ENCODE measurements around the gene ZBTB37. TPM values are rescaled to one million over a fixed set of nuclear protein-coding genes. Genes with fewer than 3 reads are reported as not detected.

Gene ZBTB37
- total RNA-seq, 1 experiment from 2014 or later = 12.0 TPM

DNA sequence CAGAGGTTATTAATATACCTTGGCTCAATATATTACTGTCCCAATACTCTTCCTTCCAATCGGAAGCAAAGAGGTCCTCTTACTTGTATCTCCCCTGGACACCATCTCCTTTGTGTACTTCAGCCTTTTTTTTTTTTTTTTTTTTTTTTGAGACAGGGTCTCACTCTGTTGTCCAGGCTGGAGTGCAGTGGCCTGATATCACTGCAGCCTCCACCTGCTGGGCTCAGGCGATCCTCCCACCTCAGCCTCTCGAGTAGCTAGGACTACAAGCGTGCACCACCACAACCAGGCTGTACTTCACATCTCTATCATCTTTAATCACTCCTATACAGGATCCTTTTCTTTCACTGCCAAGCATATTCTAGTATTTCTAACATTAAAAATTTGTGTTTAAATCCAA, 46.5 kb upstream of the ZBTB37 start:
- Histone ChIP-seq H2BK120ac (ENCODE audit: low read depth, low read length, poor library complexity, severe bottlenecking) (no peak overlapping the region), H3K9me3 (ENCODE audit: control insufficient read depth, low read depth, low read length) (no peaks in the 10 kb centered on the region), H3K4ac (ENCODE audit: low read depth, low read length) (no peak overlapping the region), H2AK5ac (ENCODE audit: insufficient read length, low read length) (no peak overlapping the region), H3K23me2 (ENCODE audit: insufficient read length, low read depth, low read length, poor library complexity, severe bottlenecking) (peaks cover 7% of the 10 kb centered on the region), H3K56ac (ENCODE audit: insufficient read length, low read depth, low read length) (no peak overlapping the region), H2BK12ac (ENCODE audit: insufficient read length, low read depth, low read length) (no peak overlapping the region), H2BK15ac (ENCODE audit: low read depth, low read length) (no peak overlapping the region), H3K9ac (ENCODE audit: extremely low read depth, insufficient read length, low read length) (no peak overlapping the region), H3K27ac (ENCODE audit: insufficient read length, low read depth, low read length) (no peak overlapping the region), H2BK5ac (ENCODE audit: insufficient read length, low read length) (no peak overlapping the region), H4K20me1 (ENCODE audit: control insufficient read depth, insufficient read depth, insufficient read length) (no peaks in the 10 kb centered on the region), H4K5ac (ENCODE audit: insufficient read length, low read depth, low read length) (no peak overlapping the region), H3K4me2 (ENCODE audit: insufficient read depth, insufficient read length, low read length) (no peak overlapping the region), H3K79me2 (ENCODE audit: insufficient read depth, low read length) (peaks cover 22% of the 10 kb centered on the region; the same call in 1 of the 2 replicates), H2BK20ac (ENCODE audit: low read depth, low read length, poor library complexity, severe bottlenecking) (no peak overlapping the region), H3K4me1 (ENCODE audit: insufficient read depth, low read length) (no peaks in the 10 kb centered on the region; the same call in 1 of the 2 replicates), H4K91ac (ENCODE audit: insufficient read length, low read depth, low read length) (no peak overlapping the region), H3T11ph (ENCODE audit: low read length) (no peak overlapping the region), H3K27me3 (ENCODE audit: insufficient read depth, low read length) (no peaks in the 10 kb centered on the region), H3K23ac (ENCODE audit: insufficient read length, low read depth, low read length) (no peak overlapping the region), H3K14ac (ENCODE audit: insufficient read depth, low read length) (no peak overlapping the region), H3K79me1 (ENCODE audit: insufficient read depth, low read depth, low read length, poor library complexity, severe bottlenecking) (peaks cover 4% of the 10 kb centered on the region), H3K18ac (ENCODE audit: insufficient read length, low read depth, low read length) (no peak overlapping the region), H2AFZ (ENCODE audit: low read length) (no peak overlapping the region), H4K8ac (replicated peaks; ENCODE audit: insufficient read length, low read depth, low read length) (no peak overlapping the region)
- Mint-ChIP-seq H3K27me3 (ENCODE audit: low read depth) (no peaks in the 10 kb centered on the region), H3K4me1 (peaks cover 11 to 12% of the 10 kb centered on the region in 2 experiments), H3K4me3 (no peak overlapping the region), H3K27ac (no peak overlapping the region), H3K36me3 (ENCODE audit: insufficient read depth in 1 of 3, low read depth in 3 of 3) (peaks cover 25 to 39% (median 31%) of the 10 kb centered on the region in 3 experiments), H3K9me3 (peaks cover 0 to under 1% of the 10 kb centered on the region in 2 experiments; a peak in 1 of 5 replicates)
- WGBS (ENCODE audit: extremely low coverage, insufficient read length, low lambda C conversion rate) = no CpG with 5 or more reads among the region's 4 CpGs
- DNase-seq = no peak
- TF ChIP-seq, protein P1, sequence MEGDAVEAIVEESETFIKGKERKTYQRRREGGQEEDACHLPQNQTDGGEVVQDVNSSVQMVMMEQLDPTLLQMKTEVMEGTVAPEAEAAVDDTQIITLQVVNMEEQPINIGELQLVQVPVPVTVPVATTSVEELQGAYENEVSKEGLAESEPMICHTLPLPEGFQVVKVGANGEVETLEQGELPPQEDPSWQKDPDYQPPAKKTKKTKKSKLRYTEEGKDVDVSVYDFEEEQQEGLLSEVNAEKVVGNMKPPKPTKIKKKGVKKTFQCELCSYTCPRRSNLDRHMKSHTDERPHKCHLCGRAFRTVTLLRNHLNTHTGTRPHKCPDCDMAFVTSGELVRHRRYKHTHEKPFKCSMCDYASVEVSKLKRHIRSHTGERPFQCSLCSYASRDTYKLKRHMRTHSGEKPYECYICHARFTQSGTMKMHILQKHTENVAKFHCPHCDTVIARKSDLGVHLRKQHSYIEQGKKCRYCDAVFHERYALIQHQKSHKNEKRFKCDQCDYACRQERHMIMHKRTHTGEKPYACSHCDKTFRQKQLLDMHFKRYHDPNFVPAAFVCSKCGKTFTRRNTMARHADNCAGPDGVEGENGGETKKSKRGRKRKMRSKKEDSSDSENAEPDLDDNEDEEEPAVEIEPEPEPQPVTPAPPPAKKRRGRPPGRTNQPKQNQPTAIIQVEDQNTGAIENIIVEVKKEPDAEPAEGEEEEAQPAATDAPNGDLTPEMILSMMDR (conservative IDR thresholded peaks at IDR 0.05) = no peak
